Activated CD4-positive, alpha-beta T cell treated with anti-CD3 and anti-CD28 coated beads, Interleukin-2, Interleukin-4, amounts not matched to agents 100 ng/mL and 50 ng/mL, durations not matched to agents 16 hours and 8 hours (primary cell): ENCODE measurements around the gene KLF7.

Experiments
- DNase-seq: peaks from one replicate; pipeline ENCODE4 v3.0.0-alpha.2; 2020; ENCODE audit warnings: low spot score

Gene KLF7

GRCh38 chr2:207166349-207167098, 776 bp upstream of the KLF7 start:
- DNase-seq = peak; percentile 58

- peak; percentile 96 for DNase-seq
Measured at GRCh38 chr2:207166039-207166348, 246 bp upstream of the KLF7 start.

GRCh38 chr2:207164006-207164831, 1.5 kb downstream of the KLF7 start:
- no peak for DNase-seq

- DNase-seq = no peak
Measured at GRCh38 chr2:207163756-207164005, 2.1 kb downstream of the KLF7 start.

GRCh38 chr2:207163053-207163755, 2.5 kb downstream of the KLF7 start:
- peak; percentile 54 for DNase-seq

- no peak for DNase-seq
Measured at GRCh38 chr2:207162316-207162715, 3.4 kb downstream of the KLF7 start.

GRCh38 chr2:207161247-207162123, 4.3 kb downstream of the KLF7 start:
- no peak for DNase-seq

- no peak for DNase-seq
Measured at GRCh38 chr2:207160115-207160514, 5.6 kb downstream of the KLF7 start.

- DNase-seq = no peak
Measured at GRCh38 chr2:207159002-207159401, 6.7 kb downstream of the KLF7 start.

GRCh38 chr2:207157731-207158130, 8.0 kb downstream of the KLF7 start:
- no peak for DNase-seq

GRCh38 chr2:207157162-207157481, 8.6 kb downstream of the KLF7 start:
- no peak for DNase-seq

GRCh38 chr2:207156451-207157161, 9.1 kb downstream of the KLF7 start:
- peak; percentile 82 for DNase-seq

- DNase-seq = no peak
Measured at GRCh38 chr2:207155516-207156444, 10.0 kb downstream of the KLF7 start.

- no peak for DNase-seq
Measured at GRCh38 chr2:207154556-207155510, 10.9 kb downstream of the KLF7 start.

- DNase-seq = no peak
Measured at GRCh38 chr2:207153266-207153975, 12.3 kb downstream of the KLF7 start.

GRCh38 chr2:207151048-207151447, 14.7 kb downstream of the KLF7 start:
- DNase-seq = no peak

GRCh38 chr2:207150284-207150683, 15.5 kb downstream of the KLF7 start:
- no peak for DNase-seq
